PC-9 (cell line): ENCODE data around the gene NEO1.

Source experiments
- EZH2 ChIP-seq: fragments of 200-600 bp; sonication (generic); IDR thresholded peaks from 2 replicates; pipeline ENCODE4 v1.8.0; 2017; ENCODE audit warnings: antibody characterized with exemption, low read depth
- TF ChIP-seq, protein P1 (sequence below): fragments of 200-600 bp; sonication (generic); conservative IDR thresholded peaks from 2 replicates; pipeline ENCODE4 v1.6.1; 2017; ENCODE audit warnings: mixed run types, antibody characterized with exemption, mild to moderate bottlenecking, moderate library complexity

DNA sequence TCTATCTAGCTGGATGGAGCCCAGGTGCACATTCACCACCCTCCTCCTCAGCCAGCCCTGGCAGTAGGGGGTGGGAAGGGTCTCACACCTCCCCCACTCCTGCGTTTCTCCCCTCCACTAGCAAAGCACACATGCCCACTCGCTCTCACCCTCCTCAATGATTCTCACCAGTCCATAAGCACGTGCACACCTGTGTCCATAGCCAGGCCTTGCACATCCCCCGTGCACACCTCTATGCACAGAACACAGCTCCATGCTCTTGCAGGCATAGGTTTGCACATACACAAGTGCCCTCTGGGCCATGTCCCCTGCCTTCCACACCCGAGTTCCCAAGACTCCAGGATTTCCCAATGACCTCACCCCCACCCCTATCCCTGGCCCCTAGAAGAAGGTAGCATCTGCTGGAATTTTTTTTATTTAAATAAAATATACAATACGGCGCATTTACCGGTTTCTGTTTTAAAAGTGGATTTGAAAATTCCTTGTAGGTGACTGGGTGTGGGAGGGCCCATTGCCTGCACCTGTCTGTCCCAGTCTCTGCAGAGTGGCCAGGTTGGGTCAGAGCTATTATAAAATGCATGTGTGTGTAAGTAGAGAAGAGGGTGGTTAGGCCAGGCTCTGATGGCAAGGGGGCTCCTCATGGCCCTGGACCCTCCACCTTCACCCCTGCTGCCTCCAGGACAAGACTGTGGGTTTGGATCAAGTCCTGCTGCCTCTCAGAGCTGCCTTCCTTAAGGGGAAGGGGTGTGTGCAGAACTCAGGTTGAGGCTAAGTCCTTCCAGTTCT is 267.4 kb downstream of the NEO1 start:
- TF ChIP-seq, protein P1, sequence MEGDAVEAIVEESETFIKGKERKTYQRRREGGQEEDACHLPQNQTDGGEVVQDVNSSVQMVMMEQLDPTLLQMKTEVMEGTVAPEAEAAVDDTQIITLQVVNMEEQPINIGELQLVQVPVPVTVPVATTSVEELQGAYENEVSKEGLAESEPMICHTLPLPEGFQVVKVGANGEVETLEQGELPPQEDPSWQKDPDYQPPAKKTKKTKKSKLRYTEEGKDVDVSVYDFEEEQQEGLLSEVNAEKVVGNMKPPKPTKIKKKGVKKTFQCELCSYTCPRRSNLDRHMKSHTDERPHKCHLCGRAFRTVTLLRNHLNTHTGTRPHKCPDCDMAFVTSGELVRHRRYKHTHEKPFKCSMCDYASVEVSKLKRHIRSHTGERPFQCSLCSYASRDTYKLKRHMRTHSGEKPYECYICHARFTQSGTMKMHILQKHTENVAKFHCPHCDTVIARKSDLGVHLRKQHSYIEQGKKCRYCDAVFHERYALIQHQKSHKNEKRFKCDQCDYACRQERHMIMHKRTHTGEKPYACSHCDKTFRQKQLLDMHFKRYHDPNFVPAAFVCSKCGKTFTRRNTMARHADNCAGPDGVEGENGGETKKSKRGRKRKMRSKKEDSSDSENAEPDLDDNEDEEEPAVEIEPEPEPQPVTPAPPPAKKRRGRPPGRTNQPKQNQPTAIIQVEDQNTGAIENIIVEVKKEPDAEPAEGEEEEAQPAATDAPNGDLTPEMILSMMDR = no peak
- TF ChIP-seq EZH2 = no peak
